A549 (cell line): ENCODE data around the gene B3GNT7. TPM values are rescaled to one million over a fixed set of nuclear protein-coding genes. Genes with fewer than 3 reads are reported as not detected.

Experiments used
- ATAC-seq, 2 experiments: fragments of 200-7000 bp in 1 of 2; fragments of >200 bp in 1 of 2; cut with Nextera tagmentation in 1 of 2; cut with Tn5 transposase in 1 of 2; 3 replicates each; pipeline versions ENCODE4 v1.8.0 to v1.9.1; 2018 to 2020; ENCODE audit warnings: mild to moderate bottlenecking in 1 of 2, moderate library complexity in 1 of 2
- CTCF ChIA-PET: fragments of 300-600 bp; sonication (Branson Sonifier 250); formaldehyde crosslinking; extraction: SDS; loops from one replicate; lab custom pipeline; 2021; ENCODE audit warnings: antibody characterized with exemption, inconsistent platforms; lab: Yijun Ruan, JAX
- POLR2A ChIA-PET: fragments of 350-600 bp; formaldehyde crosslinking; extraction: SDS; loops from one replicate; lab custom pipeline; 2021; ENCODE audit warnings: antibody characterized with exemption, inconsistent platforms; lab: Yijun Ruan, JAX
- DNase-seq, 2 experiments: peaks; one replicate each; pipeline versions ENCODE4 v3.0.0 to v3.0.0-alpha.2; 2011 to 2016; ENCODE audit warnings: low read depth in 1 of 2, low spot score in 1 of 2
- FAIRE-seq: peaks from 2 replicates; lab custom pipeline; 2011; peaks lifted over from hg19 to GRCh38; lab: Jason Lieb, UNC
- H3K27ac ChIP-seq, 2 experiments: fragments of >200 bp; sonication (Bioruptor Twin); formaldehyde crosslinking; 3 replicates each; pipeline ENCODE4 v1.5.1; 2016 to 2017
- H3K4me1 ChIP-seq: fragments of >200 bp; sonication (Bioruptor Twin); formaldehyde crosslinking; 3 replicates; pipeline ENCODE4 v1.6.1; 2016
- H3K4me2 ChIP-seq: fragments of >200 bp; sonication (Bioruptor Twin); formaldehyde crosslinking; 3 replicates; pipeline ENCODE4 v1.6.1; 2016
- H3K4me3 ChIP-seq: fragments of >200 bp; sonication (Bioruptor Twin); formaldehyde crosslinking; 3 replicates; pipeline ENCODE4 v1.5.1; 2016
- H3K9me3 ChIP-seq: fragments of >200 bp; sonication (Bioruptor Twin); formaldehyde crosslinking; 3 replicates; pipeline ENCODE4 v1.6.1; 2016
- ATOH8 ChIP-seq: fragments of 250-450 bp; sonication (Bioruptor Pico); IDR thresholded peaks from 2 replicates; pipeline ENCODE4 v1.5.0; 2020; ENCODE audit warnings: low read depth, mild to moderate bottlenecking, moderate library complexity
- BHLHE40 ChIP-seq: IDR thresholded peaks from 2 replicates; pipeline ENCODE4 v1.6.1; 2012; ENCODE audit warnings: low read depth, low read length, inconsistent platforms
- CEBPB ChIP-seq, 2 experiments: fragments of >200 bp in 1 of 2; sonication (Bioruptor Twin) in 1 of 2; formaldehyde crosslinking in 1 of 2; IDR thresholded peaks; 2 replicates each; pipeline ENCODE4 v1.6.1; 2012 to 2016
- CHD4 ChIP-seq: fragments of 200-600 bp; sonication (generic); IDR thresholded peaks from 2 replicates; pipeline ENCODE4 v1.6.1; 2016; ENCODE audit warnings: antibody characterized with exemption, mild to moderate bottlenecking, borderline replicate concordance
- CTCF ChIP-seq: fragments of >200 bp; sonication (Bioruptor Twin); formaldehyde crosslinking; IDR thresholded peaks from 3 replicates; pipeline ENCODE4 v1.5.1; 2016
- ELK1 ChIP-seq: fragments of 150-350 bp; IDR thresholded peaks from 2 replicates; pipeline ENCODE4 v1.6.1; 2014; ENCODE audit warnings: low read depth, mild to moderate bottlenecking, low read length
- EP300 ChIP-seq, 2 experiments: fragments of >200 bp; sonication (Bioruptor Twin); formaldehyde crosslinking; IDR thresholded peaks; 2 replicates in 1 of 2; 3 replicates in 1 of 2; pipeline ENCODE4 v1.6.1; 2016 to 2017
- HEYL ChIP-seq: fragments of 250-450 bp; sonication (Bioruptor Pico); IDR thresholded peaks from 2 replicates; pipeline ENCODE4 v1.8.0; 2021; ENCODE audit warnings: mild to moderate bottlenecking, moderate library complexity
- HMGXB4 ChIP-seq: fragments of 250-450 bp; sonication (Bioruptor Pico); IDR thresholded peaks from 2 replicates; pipeline ENCODE4 v1.5.0; 2021; ENCODE audit warnings: mild to moderate bottlenecking, moderate library complexity, borderline replicate concordance
- HOXA7 ChIP-seq: fragments of 250-450 bp; sonication (Bioruptor Pico); IDR thresholded peaks from 2 replicates; pipeline ENCODE4 v1.5.0; 2020; ENCODE audit warnings: mild to moderate bottlenecking, moderate library complexity
- HOXB13 ChIP-seq: fragments of 250-450 bp; sonication (Bioruptor Pico); IDR thresholded peaks from 2 replicates; pipeline ENCODE4 v1.5.0; 2020; ENCODE audit warnings: low read depth, mild to moderate bottlenecking, moderate library complexity
- KDM1A ChIP-seq: fragments of 200-600 bp; sonication (generic); IDR thresholded peaks from 2 replicates; pipeline ENCODE4 v1.6.1; 2016; ENCODE audit warnings: low read depth, mild to moderate bottlenecking
- NR3C1 ChIP-seq: fragments of >200 bp; sonication (Bioruptor Twin); formaldehyde crosslinking; IDR thresholded peaks from 3 replicates; pipeline ENCODE4 v1.6.1; 2017
- PHF8 ChIP-seq: fragments of 200-600 bp; sonication (generic); IDR thresholded peaks from 2 replicates; pipeline ENCODE4 v1.6.1; 2016; ENCODE audit warnings: low read depth, mild to moderate bottlenecking, antibody characterized with exemption, moderate library complexity, borderline replicate concordance
- POLR2A ChIP-seq: IDR thresholded peaks from 2 replicates; pipeline ENCODE4 v1.6.1; 2012; ENCODE audit warnings: mild to moderate bottlenecking, low read length
- POLR2AphosphoS2 ChIP-seq: conservative IDR thresholded peaks from 2 replicates; pipeline ENCODE4 v1.6.1; 2012; ENCODE audit warnings: low read length, improper control_type of control experiment, inconsistent platforms
- REST ChIP-seq: fragments of 200-600 bp; sonication (generic); IDR thresholded peaks from 2 replicates; pipeline ENCODE4 v1.6.1; 2016; ENCODE audit warnings: antibody characterized with exemption, mild to moderate bottlenecking, moderate library complexity
- RNF2 ChIP-seq: fragments of 200-600 bp; sonication (generic); IDR thresholded peaks from 2 replicates; pipeline ENCODE4 v1.6.1; 2016; ENCODE audit warnings: low read depth, mild to moderate bottlenecking, antibody characterized with exemption, moderate library complexity, borderline replicate concordance
- WGBS: methylation state at CpG from one replicate; pipeline ENCODE4 v1.1.6; 2017; ENCODE audit errors: missing lambda C conversion rate; 5-methylcytosine and 5-hydroxymethylcytosine counted together
- polyA plus RNA-seq, 4 experiments: library from polyadenylated mRNA; depleted of rRNA in 3 of 4; stranded (reverse); fragments of >200 nt; fragmentation: RNase III in 1 of 4; extraction: RNeasy Plus Mini Kit Qiagen cat#74134 plus additional on column Dnase treatment in 1 of 4; gene quantifications; 2 replicates in 3 of 4; 3 replicates in 1 of 4; pipeline ENCODE4 v1.2.3, GENCODE V29; 2011 to 2017

B3GNT7 gene
- polyA plus RNA-seq, 2 of the 4 experiments (the other 2 are of a cell fraction) = 0.48 to 0.96 TPM

- Histone ChIP-seq H3K4me3 (peak overlapping the region; percentile 73; the same call in 2 of the 3 replicates), H3K4me2 (peak overlapping the region; percentile 100; the same call in 2 of the 3 replicates)
These were observed 1.0 kb upstream of the B3GNT7 start for GRCh38 chr2:231394211-231395141.

GRCh38 chr2:231396058-231396821, 730 bp downstream of the B3GNT7 start:
- Histone ChIP-seq H3K4me1 (peaks cover 18% of the 10 kb centered on the region), H3K4me2 (peak overlapping the region; percentile 100), H3K27ac (peak overlapping the region; percentile 83 to 86), H3K9me3 (no peaks in the 10 kb centered on the region), H3K4me3 (peak overlapping the region; percentile 73)
- DNase-seq (no peak), ATAC-seq (no peak), FAIRE-seq (no peak)
- WGBS = 55% methylated on average over 11 of the region's 41 CpGs
- TF ChIP-seq CEBPB (IDR thresholded peaks at IDR 0.05) (no peak), HOXA7 (CRISPR knock-in tag) (no peak), ATOH8 (CRISPR knock-in tag) (no peak), ELK1 (no peak), HEYL (CRISPR knock-in tag) (no peak), POLR2AphosphoS2 (no peak), REST (no peak), NR3C1 (no peak), KDM1A (no peak), RNF2 (no peak), HMGXB4 (CRISPR knock-in tag) (no peak), POLR2A (no peak), CHD4 (no peak), HOXB13 (no peak), BHLHE40 (no peak), EP300 (IDR thresholded peaks at IDR 0.05) (no peak)
- ChIA-PET CTCF (interaction anchor here (0.8 to 12.7 kb wide), 6 partner anchors 15 to 169 kb away, joined by 3 to 141 read pairs (median 11); no protein-coding TSS in a partner anchor), POLR2A (no interaction called here)

More at GRCh38 chr2:231394211-231395141, 1.0 kb upstream of the B3GNT7 start:
- DNase-seq (peak in 1 of 2 experiments; percentile 34), ATAC-seq (peak in 1 of 2 experiments; percentile 42; a peak in 3 of 6 replicates), FAIRE-seq (no peak)
- ChIA-PET CTCF (interaction anchor here (0.8 to 12.7 kb wide), 8 partner anchors 10 to 170 kb away, joined by 3 to 141 read pairs (median 3); no protein-coding TSS in a partner anchor), POLR2A (no interaction called here)
- Histone ChIP-seq H3K4me1 (peaks cover 6% of the 10 kb centered on the region), H3K9me3 (no peaks in the 10 kb centered on the region), H3K27ac (peak overlapping the region; percentile 83 to 86; a peak in 4 of 6 replicates)
- 91% methylated on average over 13 of the region's 13 CpGs for WGBS
- TF ChIP-seq PHF8 (no peak), CTCF (0 out of 3 replicates have a peak, but pooled peaks have one; percentile 21)
